GM19372 (cell line): Measurements from ENCODE around the gene PRC1.
A peak's percentile ranks its signal among the peaks of the same experiment; 100 is the strongest.

Source experiments
- ATAC-seq: cut with Tn5 transposase; IDR thresholded peaks from one replicate; pipeline ENCODE4 v1.9.1; 2021; ENCODE audit warnings: mild to moderate bottlenecking, low read depth, moderate library complexity; ENCODE audit not compliant: unreplicated experiment

Gene PRC1

DNA sequence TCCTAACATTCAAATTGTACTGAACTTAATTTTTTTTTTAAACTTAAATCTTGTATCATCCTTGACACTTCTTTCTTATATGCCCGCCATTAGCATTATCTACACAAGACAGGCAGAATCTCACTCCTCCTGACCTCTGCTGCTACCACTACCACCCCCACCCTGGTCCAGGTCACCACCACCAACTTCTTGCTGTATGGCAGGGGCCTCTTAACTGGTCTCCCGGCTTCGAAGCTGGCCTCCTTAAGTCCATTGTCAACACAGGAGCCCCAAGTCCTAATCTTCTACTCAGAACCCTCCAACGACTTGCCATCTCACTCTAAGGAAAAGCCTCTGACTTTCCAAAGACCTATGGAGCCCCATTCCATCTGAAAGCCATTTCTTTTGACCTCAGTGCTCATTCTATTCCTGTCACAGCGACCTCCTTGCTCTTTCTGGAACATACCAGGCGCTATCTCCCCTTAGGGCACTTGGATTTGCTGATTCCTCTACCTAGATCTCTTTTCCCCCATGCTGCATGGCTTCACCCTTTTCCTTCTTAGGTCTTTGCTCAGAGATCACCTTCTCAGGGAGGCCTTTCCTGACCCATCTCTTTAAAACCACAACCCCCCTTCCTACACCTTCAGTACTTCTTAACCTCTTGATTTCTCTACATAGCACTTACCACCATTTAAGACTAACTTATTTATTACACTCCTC is 2.6 kb downstream of the PRC1 start:
- no peak for ATAC-seq

DNA sequence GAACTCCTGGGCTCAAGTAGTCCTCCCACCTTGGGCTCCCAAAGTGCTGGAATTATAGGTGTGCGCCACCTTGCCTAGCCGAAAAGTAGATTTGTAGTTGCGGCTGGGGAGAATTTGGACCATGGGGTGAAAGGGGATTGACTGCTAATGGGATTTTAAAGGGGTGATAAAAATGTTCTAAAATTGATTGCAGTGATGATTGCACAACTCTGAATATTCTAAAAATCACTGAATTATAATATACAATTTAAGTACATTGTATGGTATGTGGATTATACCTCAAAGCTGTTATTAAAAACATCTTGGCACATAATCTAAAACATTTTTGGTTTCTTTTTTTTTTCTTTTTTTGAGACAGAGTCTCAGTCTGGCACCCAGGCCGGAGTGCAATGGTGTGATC is 3.9 kb downstream of the PRC1 start:
- ATAC-seq: no peak

DNA sequence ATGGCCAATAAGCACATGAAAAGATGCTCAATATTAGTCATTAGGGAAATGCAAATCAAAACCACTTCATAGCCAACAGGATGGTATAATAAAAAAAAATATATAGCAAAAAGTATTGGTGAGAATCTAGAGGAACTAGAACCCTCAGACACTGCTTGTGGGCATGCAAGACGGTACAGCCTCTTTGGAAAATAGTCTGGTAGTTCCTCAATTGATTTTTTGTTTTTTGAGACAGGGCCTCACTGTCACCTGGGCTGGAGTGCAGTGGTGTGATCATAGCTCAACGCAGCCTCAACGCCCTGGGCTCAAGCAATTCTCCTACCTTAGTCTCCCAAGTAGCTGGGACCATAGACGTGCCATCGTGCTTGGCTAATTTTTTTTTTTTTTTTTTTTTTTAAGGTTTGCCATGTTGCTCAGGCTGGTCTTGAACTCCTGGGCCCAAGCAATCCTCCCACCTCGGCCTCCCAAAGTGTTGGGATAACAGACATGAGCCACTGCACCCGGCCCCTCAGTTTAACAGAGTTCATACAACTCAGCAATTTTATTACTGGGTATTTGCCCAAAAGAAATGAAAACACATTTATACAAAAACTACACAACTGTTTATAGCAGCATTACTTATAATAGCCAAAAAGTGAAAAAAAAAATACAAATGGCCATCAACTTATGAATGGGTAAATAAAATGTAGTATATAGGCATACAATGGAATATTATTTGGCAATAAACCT is 5.1 kb downstream of the PRC1 start:
- no peak for ATAC-seq

DNA sequence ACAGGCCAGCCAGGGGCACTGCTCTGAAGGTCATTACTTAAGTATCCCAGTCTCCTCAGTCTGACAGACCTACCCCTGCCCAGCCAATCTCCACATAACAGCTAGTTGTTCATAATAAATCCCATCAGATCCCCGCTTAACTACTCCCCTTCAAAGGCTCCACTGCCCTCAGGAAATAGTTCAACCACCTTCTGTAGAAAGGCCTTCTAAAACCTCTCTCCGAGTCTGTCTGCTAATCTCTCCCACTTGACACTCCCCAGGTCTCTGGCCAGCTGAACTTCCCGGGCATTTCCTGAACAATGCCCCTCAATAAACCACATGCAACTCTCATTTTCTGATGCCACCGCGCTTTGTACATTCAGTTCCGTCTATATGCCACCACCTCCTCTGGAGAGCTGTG is 6.0 kb downstream of the PRC1 start:
- ATAC-seq: no peak

DNA sequence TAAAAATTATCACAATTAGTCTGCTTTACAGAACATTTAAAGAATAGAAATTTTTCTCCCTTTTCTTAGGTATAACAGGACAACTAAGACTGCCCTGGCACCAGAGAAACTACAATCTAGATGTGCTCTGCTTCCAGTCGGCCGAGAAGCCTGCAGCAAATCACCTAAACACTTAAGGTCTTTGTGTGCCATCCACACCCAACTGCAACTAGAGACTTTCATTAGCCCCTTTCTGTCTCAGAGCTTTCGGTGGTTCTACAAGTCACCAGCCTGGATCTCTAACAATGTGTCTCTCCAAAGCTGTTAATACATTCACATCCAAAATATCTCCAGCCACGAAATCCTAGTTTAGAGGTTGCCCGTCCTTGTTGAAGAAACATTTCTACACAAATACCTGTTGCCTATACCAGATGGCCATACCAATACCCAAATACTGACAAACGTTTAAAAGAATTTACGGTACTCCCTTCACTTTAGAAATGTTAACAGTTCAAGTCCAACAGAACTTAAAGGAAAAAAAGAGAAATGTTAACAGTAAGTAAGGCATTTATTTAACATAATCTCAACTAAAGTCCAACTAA is 6.7 kb downstream of the PRC1 start:
- no peak for ATAC-seq

DNA sequence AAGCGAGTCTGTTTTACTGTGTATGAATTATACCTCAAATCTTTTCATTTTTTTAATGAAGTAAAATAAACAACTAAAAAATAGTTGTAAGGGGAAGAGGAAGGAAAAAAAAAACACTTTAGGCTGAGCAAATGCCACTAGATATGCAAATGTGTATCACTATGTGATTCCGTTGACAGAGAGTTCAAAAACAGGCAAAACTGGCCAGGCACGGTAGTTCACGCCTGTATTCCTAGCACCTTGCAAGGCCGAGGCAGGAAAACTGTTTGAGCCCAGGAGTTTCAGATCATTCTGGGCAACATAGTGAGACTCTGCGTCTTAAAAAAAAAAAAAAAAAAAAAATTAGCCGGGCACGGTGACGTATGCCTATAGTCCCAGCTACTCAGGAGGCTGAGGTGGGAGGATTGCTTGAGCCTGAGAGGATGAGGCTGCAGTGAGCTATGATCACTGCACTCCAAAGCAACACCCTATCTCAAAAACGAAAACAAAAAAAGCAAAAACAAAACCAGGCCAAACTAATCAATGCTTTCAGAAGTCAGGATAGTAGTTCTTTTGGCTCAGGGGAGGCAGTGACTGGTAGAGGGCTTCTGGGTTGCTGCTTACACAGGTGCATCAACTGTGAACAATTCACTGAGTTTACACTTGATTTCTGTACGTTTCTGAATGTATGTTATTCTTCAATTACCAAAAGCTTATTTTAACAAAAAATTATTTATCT is 7.4 kb downstream of the PRC1 start:
- no peak for ATAC-seq

DNA sequence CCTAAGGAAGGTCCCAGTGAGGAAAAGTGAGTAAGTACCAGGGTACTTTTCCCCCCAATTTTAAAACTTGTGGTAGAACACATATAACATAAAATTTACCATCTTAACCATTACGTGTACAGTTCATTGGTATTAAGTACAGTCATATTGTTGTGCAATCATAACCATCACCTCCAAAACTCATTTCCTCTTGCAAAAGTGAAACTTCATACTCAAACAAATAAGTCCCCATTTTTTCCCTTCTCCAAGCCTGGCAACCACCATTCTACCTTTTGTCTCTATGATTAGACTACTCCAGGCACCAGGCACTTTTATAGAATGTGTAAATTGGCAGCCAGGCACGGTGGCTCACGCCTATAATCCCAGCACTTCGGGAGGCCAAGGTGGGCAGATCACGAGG is 12.2 kb downstream of the PRC1 start:
- no peak for ATAC-seq

DNA sequence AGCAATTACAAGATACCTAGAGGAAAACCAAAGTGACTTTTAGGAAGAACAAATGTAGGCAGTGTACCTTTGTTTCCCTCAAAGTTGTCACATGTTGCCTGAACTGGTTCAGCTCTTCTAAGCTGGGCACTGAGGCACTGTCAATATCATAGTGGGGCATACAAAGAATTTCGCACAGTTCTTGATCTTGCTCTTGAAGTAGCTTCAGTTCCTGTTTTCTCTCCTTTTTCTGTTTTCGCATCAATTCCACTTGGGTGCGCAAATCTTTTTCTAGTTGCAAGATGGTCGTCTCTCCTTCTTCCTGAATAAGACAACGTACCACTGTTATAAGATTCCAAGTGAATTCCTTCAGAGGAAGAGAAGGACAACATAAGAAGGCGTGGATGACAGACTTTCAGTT is 12.7 kb downstream of the PRC1 start:
- ATAC-seq: peak; percentile 77

DNA sequence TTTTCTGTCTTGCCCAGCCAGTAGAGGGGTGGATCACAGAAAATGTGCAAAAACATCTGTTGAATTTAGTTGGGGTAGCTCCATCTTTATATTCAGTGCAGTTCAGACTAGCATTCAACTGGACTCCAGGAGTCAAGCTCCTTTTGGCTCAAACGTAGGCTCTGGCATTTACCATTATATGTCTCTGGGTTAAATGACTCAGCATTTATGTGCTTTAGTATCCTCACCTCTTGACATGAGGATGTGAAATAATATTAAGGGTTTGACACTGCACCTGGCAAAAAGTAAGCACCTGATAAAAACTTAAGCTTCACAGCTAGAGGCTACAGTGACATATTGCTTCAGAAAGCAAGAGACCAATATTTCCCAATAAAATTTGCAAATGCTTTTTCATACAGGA is 14.8 kb downstream of the PRC1 start:
- ATAC-seq: no peak

DNA sequence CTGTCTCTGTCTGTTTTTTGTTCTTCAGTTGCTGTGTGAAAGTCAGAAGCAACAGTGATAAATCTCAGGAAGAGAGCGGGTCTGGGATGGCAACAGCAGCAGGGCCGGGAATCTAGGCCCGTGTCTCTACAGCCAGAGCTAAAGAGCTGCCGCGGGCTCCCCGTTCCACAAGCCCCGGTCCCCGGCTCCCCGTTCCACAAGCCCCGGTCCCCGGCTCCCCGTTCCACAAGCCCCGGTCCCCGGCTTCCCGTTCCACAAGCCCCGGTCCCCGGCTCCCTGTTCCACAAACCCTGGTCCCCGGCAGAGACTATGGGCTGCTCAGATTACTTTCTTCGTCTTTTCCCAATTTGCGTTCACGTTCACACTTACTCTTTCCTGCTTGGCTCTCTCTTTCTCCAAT is 20.1 kb downstream of the PRC1 start:
- no peak for ATAC-seq

DNA sequence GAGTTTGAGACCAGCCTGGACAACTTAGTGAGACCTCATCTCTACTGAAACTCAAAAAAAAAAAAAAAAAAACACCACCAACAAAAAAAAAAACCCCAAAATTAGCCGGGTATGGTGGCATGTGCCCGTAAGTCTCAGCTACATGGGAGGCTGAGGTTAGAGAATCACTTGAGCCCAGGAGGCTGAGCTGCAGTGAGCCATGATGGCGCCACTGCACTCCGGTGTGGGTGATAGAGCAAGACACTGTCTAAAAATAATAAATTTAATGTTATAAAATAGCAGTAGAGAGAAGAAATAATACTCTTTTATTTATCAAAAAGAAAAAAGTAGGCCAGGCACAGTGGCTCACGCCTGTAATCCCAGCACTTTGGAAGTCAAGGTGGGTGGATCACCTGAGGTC is 22.2 kb downstream of the PRC1 start:
- no peak for ATAC-seq

DNA sequence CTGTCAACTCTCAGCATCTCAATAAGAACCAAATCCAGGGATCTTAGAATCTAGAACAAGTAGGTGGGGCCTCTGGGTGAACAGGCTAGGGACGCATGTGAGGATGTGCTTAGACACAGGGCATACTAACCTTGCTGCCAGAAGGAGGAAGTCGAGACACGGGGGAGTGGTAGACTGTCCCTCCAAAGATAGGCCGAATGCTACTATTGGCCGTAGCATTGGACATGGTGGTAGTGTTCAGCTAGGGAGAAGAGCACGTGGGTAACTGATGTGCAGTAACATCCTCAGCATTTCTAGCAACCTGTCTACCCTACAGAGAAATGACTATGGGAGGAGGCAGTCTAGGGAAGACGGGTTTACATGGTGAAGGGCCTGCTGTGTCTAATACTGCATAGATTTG is 24.1 kb downstream of the PRC1 start:
- no peak for ATAC-seq

DNA sequence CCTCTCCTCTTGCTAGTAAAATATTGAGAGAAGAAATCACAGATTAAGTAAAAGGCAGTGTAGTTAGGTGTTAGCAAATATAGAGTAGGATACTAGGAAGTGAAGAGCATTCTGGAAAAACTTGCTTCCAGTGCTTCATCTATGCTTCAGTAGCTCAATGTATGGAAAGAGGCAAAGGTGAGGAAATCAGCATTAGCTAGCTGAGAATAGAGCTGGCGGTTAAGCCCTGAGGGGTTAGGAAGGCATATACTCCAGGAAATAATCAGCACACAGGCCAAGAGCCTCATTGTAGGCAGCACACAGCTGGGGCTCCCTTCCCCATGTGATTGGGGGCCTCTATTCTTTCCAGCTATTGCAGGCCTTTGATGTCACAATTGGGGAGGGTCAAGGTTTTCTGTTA is 25.9 kb downstream of the PRC1 start:
- no peak for ATAC-seq

DNA sequence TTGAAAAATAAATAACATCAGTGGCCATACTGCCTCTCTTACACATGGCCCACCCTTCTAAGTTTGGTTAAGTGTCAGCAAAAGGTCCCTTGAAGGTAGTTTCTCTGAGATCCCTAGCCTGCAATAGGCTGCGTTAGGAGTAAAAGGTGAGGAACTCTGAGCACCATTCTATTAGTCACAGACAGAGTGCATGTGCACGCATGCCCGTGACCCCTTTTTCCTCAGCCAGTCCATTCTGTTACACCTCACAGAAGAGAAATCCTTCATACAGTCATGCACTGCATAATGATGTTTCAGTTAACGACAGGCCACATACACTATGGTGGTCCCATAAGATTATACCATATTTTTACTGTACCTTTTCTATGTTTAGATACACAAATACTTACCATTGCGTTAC is 27.1 kb downstream of the PRC1 start:
- ATAC-seq: no peak

DNA sequence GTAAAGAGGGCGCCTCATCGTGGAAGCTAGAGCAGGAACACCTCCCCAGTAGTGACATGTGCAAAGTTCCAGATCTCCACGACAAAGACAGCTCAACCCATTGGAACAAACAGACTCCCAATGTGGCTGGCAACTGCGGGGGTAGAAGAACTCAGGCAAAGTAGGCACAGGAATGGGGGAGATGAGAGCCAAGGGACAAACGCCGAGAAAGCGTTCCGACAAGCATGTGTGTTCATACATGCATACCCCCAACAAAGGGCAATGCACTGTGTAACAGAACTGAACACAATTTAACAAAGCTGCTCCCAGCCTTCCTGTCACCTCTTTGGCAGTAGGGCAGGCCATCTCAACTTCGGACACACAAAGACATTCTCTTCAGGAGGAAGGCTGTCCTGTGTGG is 28.1 kb downstream of the PRC1 start:
- ATAC-seq: no peak

DNA sequence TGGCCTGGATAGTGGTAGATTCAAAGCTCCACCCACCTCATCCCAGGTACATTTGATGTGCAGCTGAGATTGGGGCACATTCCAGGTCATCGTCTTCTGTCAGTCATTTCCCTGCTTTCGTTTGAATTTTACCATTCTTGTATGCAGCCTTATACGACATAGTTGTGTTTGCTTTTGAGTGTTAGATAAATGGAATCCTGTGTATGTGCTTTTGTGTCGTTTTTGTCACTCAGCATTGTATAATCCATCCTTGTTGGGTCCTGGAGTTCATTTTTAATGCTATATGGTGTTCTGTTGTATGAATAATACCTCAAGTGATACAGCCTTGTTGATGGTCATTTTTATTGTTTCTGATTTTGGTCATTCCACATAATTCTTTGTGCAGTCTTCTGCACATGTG is 32.3 kb downstream of the PRC1 start:
- no peak for ATAC-seq

DNA sequence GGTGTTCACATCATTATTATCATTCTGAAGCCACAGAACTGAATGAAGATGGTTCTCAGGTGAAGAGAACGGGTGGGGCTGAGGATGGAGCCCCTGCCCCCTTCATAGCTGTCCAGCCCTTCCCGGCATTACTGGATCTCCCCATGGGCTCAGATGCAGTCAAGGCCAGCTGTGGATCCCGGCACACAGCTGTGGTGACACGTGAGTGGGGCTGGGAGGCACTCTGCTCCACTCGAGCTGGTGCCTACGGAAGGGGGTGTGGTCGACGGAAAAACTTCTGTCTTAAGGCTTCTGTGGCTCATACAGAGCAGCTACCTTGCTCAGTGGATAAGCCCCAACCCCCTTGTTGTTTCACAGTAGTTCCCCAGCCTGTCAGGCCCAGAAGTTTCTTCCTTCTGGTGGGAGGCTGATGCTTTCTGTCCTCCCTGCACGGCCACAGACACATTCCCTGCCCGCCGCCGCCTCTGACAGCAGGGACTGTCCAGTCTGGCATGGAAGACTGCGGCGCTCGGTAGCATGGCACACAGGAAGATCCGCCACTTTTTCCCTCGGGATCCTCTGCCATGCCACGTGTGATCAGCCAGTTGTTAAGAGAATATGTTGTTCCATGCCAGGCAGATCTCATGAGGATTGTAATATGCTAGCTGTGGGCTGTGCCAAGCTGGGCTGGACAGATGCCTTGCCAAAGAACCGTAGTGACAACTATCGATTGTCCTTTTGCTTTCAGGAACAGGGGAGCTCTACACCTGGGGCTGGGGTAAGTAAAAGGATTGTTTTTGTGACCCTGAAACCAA is 33.8 kb downstream of the PRC1 start:
- no peak for ATAC-seq

DNA sequence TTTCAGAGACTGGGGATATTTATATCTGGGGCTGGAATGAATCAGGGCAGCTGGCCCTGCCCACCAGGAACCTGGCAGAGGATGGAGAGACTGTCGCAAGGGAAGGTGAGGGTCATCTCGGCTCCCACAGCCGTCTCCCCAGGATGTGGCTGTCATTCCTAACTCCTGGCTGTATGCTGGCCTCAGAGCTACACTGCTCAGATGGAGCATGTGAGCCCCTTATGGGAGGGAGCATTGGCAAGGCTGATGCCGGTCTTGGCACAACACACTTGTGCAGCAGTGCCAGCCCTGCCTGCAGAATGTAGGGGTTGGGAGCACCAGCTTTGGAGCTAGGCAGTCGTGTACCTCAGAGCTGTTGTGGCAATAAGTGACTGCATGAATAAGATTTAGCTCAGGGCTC is 34.4 kb downstream of the PRC1 start:
- ATAC-seq: no peak

DNA sequence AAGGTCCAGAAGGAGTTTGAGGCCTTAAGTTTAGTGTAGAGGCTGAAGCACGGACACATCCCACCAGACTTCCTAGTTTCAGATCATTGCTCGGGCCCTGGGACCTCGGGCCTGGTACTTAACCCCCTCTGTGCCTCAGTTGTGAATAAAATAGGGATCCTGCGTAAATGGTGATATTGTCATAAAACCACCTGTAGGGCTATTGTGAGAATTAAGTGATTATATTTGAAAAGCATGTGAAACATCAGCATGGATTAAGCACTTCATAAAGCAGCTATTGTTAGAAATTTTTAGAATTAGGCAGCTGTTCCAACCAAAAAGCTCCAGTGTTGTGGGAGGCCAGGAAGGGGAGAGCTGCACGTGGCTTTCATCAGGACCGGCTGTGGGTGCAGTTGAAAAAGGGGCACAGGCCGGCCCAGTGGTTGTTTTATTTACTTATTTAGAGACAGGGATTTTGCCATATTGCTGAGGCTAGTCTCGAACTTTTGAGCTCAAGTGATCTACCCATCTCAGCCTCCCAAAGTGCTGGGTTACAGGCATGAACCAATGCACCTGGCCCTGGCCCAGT is 35.2 kb downstream of the PRC1 start:
- ATAC-seq: no peak

DNA sequence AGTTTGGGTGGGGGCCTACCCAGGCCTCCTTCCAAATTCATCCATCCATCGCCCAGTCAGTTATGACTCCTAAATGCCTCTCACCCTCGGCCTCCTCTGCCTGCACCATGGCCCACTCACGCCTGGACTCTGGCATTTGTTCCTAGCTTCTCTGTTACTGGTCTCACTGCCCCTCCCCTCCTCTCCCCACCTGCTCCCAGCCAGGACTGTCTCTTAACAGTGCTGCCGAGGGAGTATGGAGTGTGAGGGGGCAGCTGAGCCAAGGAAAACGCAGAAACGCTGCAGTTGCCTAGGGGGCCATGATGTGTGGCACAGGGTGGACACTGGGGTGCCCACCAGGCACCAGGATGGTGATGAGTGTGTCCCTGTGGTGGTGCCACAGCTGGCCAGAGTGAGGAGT is 36.5 kb downstream of the PRC1 start:
- no peak for ATAC-seq
